GM12801 (cell line): ENCODE data around the gene COA8.

Experiments used
- TF ChIP-seq, protein P1 (sequence below): IDR thresholded peaks from one replicate; pipeline ENCODE4 v1.5.1; 2011; ENCODE audit warnings: control low read depth; ENCODE audit not compliant: insufficient read length; ENCODE audit errors: extremely low read depth

Gene COA8, protein sequence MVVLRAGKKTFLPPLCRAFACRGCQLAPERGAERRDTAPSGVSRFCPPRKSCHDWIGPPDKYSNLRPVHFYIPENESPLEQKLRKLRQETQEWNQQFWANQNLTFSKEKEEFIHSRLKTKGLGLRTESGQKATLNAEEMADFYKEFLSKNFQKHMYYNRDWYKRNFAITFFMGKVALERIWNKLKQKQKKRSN

GRCh38 chr14:103562429-103563225 lies at the start of gene COA8, which contains the start of gene BAG5:
Gene COA8 (plus strand): TSS chr14:103562960. CDS start chr14:103563002, 42 bp downstream.
Gene BAG5 (minus strand): TSS chr14:103562657. CDS start chr14:103561164, 1,493 bp downstream.
- TF ChIP-seq, protein P1, sequence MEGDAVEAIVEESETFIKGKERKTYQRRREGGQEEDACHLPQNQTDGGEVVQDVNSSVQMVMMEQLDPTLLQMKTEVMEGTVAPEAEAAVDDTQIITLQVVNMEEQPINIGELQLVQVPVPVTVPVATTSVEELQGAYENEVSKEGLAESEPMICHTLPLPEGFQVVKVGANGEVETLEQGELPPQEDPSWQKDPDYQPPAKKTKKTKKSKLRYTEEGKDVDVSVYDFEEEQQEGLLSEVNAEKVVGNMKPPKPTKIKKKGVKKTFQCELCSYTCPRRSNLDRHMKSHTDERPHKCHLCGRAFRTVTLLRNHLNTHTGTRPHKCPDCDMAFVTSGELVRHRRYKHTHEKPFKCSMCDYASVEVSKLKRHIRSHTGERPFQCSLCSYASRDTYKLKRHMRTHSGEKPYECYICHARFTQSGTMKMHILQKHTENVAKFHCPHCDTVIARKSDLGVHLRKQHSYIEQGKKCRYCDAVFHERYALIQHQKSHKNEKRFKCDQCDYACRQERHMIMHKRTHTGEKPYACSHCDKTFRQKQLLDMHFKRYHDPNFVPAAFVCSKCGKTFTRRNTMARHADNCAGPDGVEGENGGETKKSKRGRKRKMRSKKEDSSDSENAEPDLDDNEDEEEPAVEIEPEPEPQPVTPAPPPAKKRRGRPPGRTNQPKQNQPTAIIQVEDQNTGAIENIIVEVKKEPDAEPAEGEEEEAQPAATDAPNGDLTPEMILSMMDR, result no peak

GRCh38 chr14:103514596-103515421 lies 48.0 kb upstream of the COA8 start:
- TF ChIP-seq, protein P1, result no peak

- TF ChIP-seq, protein P1, result no peak
These were observed 46.2 kb upstream of the COA8 start for GRCh38 chr14:103516426-103517173.

- TF ChIP-seq, protein P1, result no peak
These were observed 45.6 kb upstream of the COA8 start for GRCh38 chr14:103517174-103517566.

DNA sequence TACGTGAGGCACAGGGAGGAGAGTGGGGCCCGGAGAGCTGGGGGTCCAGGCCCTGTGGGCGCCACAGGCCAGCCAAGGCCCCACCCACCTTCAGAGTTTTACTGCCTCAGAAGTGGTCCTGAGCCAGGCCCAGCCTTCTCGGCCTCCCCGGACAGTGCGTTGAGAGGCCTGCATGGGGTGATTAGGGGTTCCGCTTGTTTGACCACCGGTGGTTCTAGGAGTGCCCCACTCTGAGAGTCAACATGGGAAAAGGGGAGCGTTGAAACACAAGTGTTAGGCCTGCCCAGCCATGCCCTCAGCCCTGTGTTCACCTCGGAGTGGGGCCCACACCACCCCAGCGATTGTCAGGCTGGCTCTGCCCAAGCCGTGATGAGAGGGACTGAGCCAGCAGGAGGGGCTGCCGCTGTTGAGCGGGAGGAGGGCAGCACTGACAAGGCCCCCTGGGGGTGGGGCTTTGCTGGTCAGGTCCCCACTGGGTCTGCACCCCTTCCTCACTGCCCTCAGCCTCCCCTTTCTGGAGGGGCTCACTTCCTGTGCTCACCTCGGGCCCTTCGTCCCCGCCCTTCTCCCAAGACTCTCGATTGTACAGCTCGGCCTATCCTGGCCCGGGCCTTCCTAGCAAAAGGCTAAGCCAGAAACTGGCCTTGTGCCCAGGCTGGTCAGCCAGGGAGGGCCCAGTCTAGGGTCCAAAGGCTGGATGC lies 44.9 kb upstream of the COA8 start:
- TF ChIP-seq, protein P1, result no peak

GRCh38 chr14:103518422-103519042 lies 44.2 kb upstream of the COA8 start:
- TF ChIP-seq, protein P1, result no peak
